HFF-Myc (cell line): ENCODE results near the gene ITPK1.

Experiments
- DNase-seq: peaks from one replicate; pipeline ENCODE4 v3.0.0-alpha.2; 2011; ENCODE audit warnings: low read depth; ENCODE audit errors: extremely low read depth
- H3K4me3 ChIP-seq: replicated peaks from 2 replicates; pipeline ENCODE4 v1.5.1; 2011; ENCODE audit warnings: low read depth, mild to moderate bottlenecking, control low read depth, low read length
- TF ChIP-seq, protein P1 (sequence below): IDR thresholded peaks from 2 replicates; pipeline ENCODE4 v1.5.1; 2012; ENCODE audit warnings: mild to moderate bottlenecking, low read depth, low read length, control low read depth; ENCODE audit errors: missing control alignments

Gene ITPK1

DNA sequence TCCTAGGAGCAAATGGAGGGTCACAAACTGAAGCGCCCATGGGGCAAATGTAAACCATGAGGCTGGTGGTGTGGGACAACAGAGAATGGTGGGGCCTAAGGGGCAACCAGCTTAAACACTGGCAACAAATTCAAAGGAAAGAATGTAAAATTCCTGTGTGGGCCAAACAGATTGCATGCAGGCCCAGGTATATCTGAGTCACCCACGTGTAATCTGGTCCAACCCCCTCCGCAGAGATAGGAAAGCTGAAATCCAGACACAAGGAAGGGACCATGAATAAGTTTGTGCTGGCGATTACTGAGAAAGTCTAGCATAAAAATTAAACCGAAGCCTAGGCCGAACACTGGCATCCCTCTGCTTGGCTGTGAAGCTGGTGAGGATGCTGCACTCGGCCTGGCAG lies 71.6 kb downstream of the ITPK1 start:
- no peak overlapping the region for H3K4me3 ChIP-seq
- TF ChIP-seq, protein P1, sequence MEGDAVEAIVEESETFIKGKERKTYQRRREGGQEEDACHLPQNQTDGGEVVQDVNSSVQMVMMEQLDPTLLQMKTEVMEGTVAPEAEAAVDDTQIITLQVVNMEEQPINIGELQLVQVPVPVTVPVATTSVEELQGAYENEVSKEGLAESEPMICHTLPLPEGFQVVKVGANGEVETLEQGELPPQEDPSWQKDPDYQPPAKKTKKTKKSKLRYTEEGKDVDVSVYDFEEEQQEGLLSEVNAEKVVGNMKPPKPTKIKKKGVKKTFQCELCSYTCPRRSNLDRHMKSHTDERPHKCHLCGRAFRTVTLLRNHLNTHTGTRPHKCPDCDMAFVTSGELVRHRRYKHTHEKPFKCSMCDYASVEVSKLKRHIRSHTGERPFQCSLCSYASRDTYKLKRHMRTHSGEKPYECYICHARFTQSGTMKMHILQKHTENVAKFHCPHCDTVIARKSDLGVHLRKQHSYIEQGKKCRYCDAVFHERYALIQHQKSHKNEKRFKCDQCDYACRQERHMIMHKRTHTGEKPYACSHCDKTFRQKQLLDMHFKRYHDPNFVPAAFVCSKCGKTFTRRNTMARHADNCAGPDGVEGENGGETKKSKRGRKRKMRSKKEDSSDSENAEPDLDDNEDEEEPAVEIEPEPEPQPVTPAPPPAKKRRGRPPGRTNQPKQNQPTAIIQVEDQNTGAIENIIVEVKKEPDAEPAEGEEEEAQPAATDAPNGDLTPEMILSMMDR = no peak
- DNase-seq = no peak

GRCh38 chr14:93042968-93043940 lies 72.5 kb downstream of the ITPK1 start:
- peak; percentile 41 for DNase-seq
- H3K4me3 ChIP-seq = no peak overlapping the region
- TF ChIP-seq, protein P1 = no peak

DNA sequence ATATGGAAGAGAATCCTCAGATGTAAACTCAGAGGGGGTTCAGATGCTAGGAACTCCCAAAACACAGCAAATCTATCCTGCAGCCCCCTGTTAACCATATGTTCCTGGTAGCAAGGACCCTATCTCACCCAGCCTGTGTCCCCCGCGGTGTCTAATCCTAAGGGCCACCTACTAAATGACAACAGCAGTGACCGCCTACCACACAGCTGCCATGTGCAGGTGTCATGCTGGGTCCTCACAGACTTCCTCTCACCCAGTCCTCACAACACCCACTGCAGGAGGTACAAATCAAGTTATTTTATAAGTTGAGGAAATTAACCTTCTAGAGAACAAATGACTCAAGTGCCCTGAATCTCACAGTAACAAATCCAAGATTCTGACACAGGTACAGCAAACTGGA lies 73.9 kb downstream of the ITPK1 start:
- TF ChIP-seq, protein P1 = no peak
- DNase-seq = no peak
- no peak overlapping the region for H3K4me3 ChIP-seq

- TF ChIP-seq, protein P1 = no peak
- H3K4me3 ChIP-seq = no peak overlapping the region
- no peak for DNase-seq
Observed at GRCh38 chr14:93040982-93041381, 74.7 kb downstream of the ITPK1 start.

GRCh38 chr14:93040443-93040842 lies 75.3 kb downstream of the ITPK1 start:
- TF ChIP-seq, protein P1 = no peak
- no peak for DNase-seq
- H3K4me3 ChIP-seq = no peak overlapping the region

DNA sequence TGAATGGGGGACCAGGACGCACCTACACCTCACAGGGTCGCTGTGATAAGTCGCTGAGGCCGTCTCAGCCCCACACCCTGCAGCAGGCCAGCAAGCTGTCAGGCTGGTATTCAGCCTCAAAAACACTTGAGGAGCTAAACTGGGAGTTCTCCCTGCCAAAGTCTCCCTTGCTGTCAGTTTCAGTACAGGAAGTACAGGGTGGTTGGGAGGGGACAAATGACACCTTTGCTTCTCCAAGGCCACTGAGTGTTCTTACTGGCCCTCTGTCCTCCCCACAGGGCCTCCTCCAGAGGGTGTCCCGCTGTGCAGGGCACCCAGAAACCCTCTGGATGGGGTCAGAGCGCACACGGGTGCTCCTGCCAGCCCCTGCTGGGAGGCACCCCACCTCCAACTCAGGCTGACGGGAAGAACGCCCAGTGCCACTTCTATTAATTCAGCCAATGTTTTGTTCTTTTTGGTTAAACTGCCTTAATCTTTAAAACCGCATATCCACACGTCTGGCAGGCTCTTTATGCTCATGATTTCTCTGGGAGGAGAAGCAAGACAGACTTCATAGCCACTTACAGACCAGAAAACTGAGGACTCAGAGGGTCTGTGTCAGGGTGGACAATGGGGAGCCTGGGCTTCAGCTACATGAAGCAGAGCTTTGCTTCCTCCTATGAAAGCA lies 75.9 kb downstream of the ITPK1 start:
- DNase-seq = no peak
- TF ChIP-seq, protein P1 = no peak
- H3K4me3 ChIP-seq = no peak overlapping the region
